Mucosa of rectum (tissue), 2 donors: ENCODE results near the gene KISS1.

Experiments used
- H3K27ac ChIP-seq, 2 donors: one replicate each; pipeline ENCODE4 v1.7.0; 2013; ENCODE audit warnings: inconsistent platforms in 2 of 2, low read depth in 2 of 2, low read length in 2 of 2
- H3K27me3 ChIP-seq, 2 donors: one replicate each; pipeline ENCODE4 v1.7.0; 2013; ENCODE audit warnings: low read length in 2 of 2; ENCODE audit not compliant: control insufficient read depth in 2 of 2, insufficient read depth in 2 of 2
- H3K36me3 ChIP-seq, 2 donors: one replicate each; pipeline ENCODE4 v1.7.0; 2013; ENCODE audit warnings: low read length in 2 of 2; ENCODE audit not compliant: control insufficient read depth in 2 of 2, insufficient read depth in 2 of 2
- H3K4me1 ChIP-seq, 2 donors: one replicate each; pipeline ENCODE4 v1.7.0; 2013; ENCODE audit warnings: low read length in 2 of 2, mild to moderate bottlenecking in 1 of 2; ENCODE audit not compliant: control insufficient read depth in 2 of 2, insufficient read depth in 2 of 2
- H3K4me3 ChIP-seq, 2 donors: one replicate each; pipeline ENCODE4 v1.7.0; 2013; ENCODE audit warnings: low read length in 2 of 2
- H3K9ac ChIP-seq, 2 donors: one replicate each; pipeline ENCODE4 v1.7.0; 2013; ENCODE audit warnings: low read length in 2 of 2, low read depth in 1 of 2, mild to moderate bottlenecking in 1 of 2
- H3K9me3 ChIP-seq, 2 donors: one replicate each; pipeline ENCODE4 v1.7.0; 2013; ENCODE audit warnings: low read length in 2 of 2; ENCODE audit not compliant: control insufficient read depth in 2 of 2
- donor health status: healthy.
- donor health status: Normal muscosa, but diverticular disease.

KISS1 gene

GRCh38 chr1:204194080-204194479 lies 2.2 kb downstream of the KISS1 start:
- Histone ChIP-seq H3K9me3 (no peaks in the 10 kb centered on the region), H3K4me3 (no peak overlapping the region), H3K27ac (no peak overlapping the region), H3K27me3 (peaks cover 2 to 3% of the 10 kb centered on the region in 2 donors), H3K9ac (no peak overlapping the region), H3K4me1 (peaks cover 0 to 9% of the 10 kb centered on the region in 2 donors), H3K36me3 (no peaks in the 10 kb centered on the region)

- H3K27ac ChIP-seq: no peak overlapping the region
- no peak overlapping the region for H3K4me3 ChIP-seq
- no peaks in the 10 kb centered on the region for H3K36me3 ChIP-seq
- peaks cover 5% of the 10 kb centered on the region in 2 donors for H3K27me3 ChIP-seq
- H3K4me1 ChIP-seq: peaks cover 0 to 9% of the 10 kb centered on the region in 2 donors
- H3K9ac ChIP-seq: no peak overlapping the region
- no peaks in the 10 kb centered on the region for H3K9me3 ChIP-seq
Measured at GRCh38 chr1:204192589-204193352, 3.5 kb downstream of the KISS1 start.

- Histone ChIP-seq H3K27me3 (peaks cover 5 to 8% of the 10 kb centered on the region in 2 donors), H3K9ac (no peak overlapping the region), H3K36me3 (no peaks in the 10 kb centered on the region), H3K27ac (no peak overlapping the region), H3K4me3 (no peak overlapping the region), H3K4me1 (peaks cover 0 to 9% of the 10 kb centered on the region in 2 donors), H3K9me3 (no peaks in the 10 kb centered on the region)
Measured at GRCh38 chr1:204192046-204192445, 4.2 kb downstream of the KISS1 start.

- Histone ChIP-seq H3K27ac (no peak overlapping the region), H3K9me3 (no peaks in the 10 kb centered on the region), H3K4me1 (peaks cover 0 to 9% of the 10 kb centered on the region in 2 donors), H3K27me3 (peaks cover 2 to 9% of the 10 kb centered on the region in 2 donors), H3K36me3 (no peaks in the 10 kb centered on the region), H3K9ac (no peak overlapping the region), H3K4me3 (no peak overlapping the region)
Measured at GRCh38 chr1:204191456-204191855, 4.8 kb downstream of the KISS1 start.

- H3K9ac ChIP-seq: no peak overlapping the region
- H3K4me1 ChIP-seq: peaks cover 0 to 9% of the 10 kb centered on the region in 2 donors
- H3K27ac ChIP-seq: no peak overlapping the region
- H3K4me3 ChIP-seq: peak overlapping the region; percentile 13 to 21
- peaks cover 2 to 9% of the 10 kb centered on the region in 2 donors for H3K27me3 ChIP-seq
- H3K36me3 ChIP-seq: no peaks in the 10 kb centered on the region
- H3K9me3 ChIP-seq: no peaks in the 10 kb centered on the region
Measured at GRCh38 chr1:204190212-204191211, 5.8 kb downstream of the KISS1 start.

- Histone ChIP-seq H3K36me3 (no peaks in the 10 kb centered on the region), H3K9me3 (no peaks in the 10 kb centered on the region), H3K4me3 (no peak overlapping the region), H3K27me3 (peaks cover 2 to 9% of the 10 kb centered on the region in 2 donors), H3K9ac (no peak overlapping the region), H3K4me1 (peaks cover 0 to 7% of the 10 kb centered on the region in 2 donors), H3K27ac (no peak overlapping the region)
Measured at GRCh38 chr1:204188959-204189639, 7.2 kb downstream of the KISS1 start.

- Histone ChIP-seq H3K36me3 (no peaks in the 10 kb centered on the region), H3K9me3 (no peaks in the 10 kb centered on the region), H3K4me1 (peaks cover 0 to 3% of the 10 kb centered on the region in 2 donors), H3K27me3 (peaks cover 2 to 9% of the 10 kb centered on the region in 2 donors), H3K4me3 (no peak overlapping the region), H3K27ac (no peak overlapping the region), H3K9ac (no peak overlapping the region)
Measured at GRCh38 chr1:204186597-204186996, 9.7 kb downstream of the KISS1 start.

GRCh38 chr1:204181116-204181515 lies 15.2 kb downstream of the KISS1 start:
- Histone ChIP-seq H3K4me1 (no peaks in the 10 kb centered on the region), H3K27me3 (peaks cover 2 to 4% of the 10 kb centered on the region in 2 donors), H3K9ac (no peak overlapping the region), H3K9me3 (no peaks in the 10 kb centered on the region), H3K4me3 (no peak overlapping the region), H3K27ac (no peak overlapping the region), H3K36me3 (no peaks in the 10 kb centered on the region)

GRCh38 chr1:204180133-204180532 lies 16.2 kb downstream of the KISS1 start:
- Histone ChIP-seq H3K27me3 (peaks cover 2 to 7% of the 10 kb centered on the region in 2 donors), H3K4me1 (no peaks in the 10 kb centered on the region), H3K9me3 (no peaks in the 10 kb centered on the region), H3K4me3 (no peak overlapping the region), H3K9ac (no peak overlapping the region), H3K27ac (no peak overlapping the region), H3K36me3 (no peaks in the 10 kb centered on the region)
